Prostate gland (tissue), 2 donors: Measurements from ENCODE around the gene GRID1. TPM values are rescaled to one million over a fixed set of nuclear protein-coding genes. Genes with fewer than 3 reads are reported as not detected.
A peak's percentile ranks its signal among the peaks of the same experiment; 100 is the strongest.

ENCODE experiments used
- DNase-seq: peaks from one replicate; pipeline ENCODE4 v3.0.0-alpha.2; 2019; ENCODE audit warnings: low spot score
- H3K27ac ChIP-seq, 2 donors: fragments of 200-600 bp; sonication (generic); 2 replicates each; pipeline ENCODE4 v1.5.1; 2017 to 2019
- H3K27me3 ChIP-seq: fragments of 200-600 bp; sonication (generic); replicated peaks from 2 replicates; pipeline ENCODE4 v1.5.1; 2019; ENCODE audit not compliant: insufficient read depth
- H3K36me3 ChIP-seq, 2 donors: fragments of 200-600 bp; sonication (generic); 1 replicate in 1 of 2; 2 replicates in 1 of 2; pipeline versions ENCODE4 v1.5.1 to v1.8.1; 2017 to 2019
- H3K4me1 ChIP-seq: fragments of 200-600 bp; sonication (generic); replicated peaks from 2 replicates; pipeline ENCODE4 v1.5.1; 2019
- H3K4me3 ChIP-seq, 2 donors: fragments of 200-600 bp; sonication (generic); 2 replicates each; pipeline ENCODE4 v1.5.1; 2017 to 2019
- H3K9me3 ChIP-seq: fragments of 200-600 bp; sonication (generic); 2 replicates; pipeline ENCODE4 v1.5.1; 2017
- CTCF ChIP-seq, 4 experiments: fragments of 200-600 bp in 2 of 4; fragments of 450-650 bp in 2 of 4; sonication (generic) in 2 of 4; IDR thresholded peaks; 1 replicate in 3 of 4; 2 replicates in 1 of 4; pipeline ENCODE4 v1.5.1; 2016 to 2019; ENCODE audit warnings: antibody characterized with exemption in 4 of 4, mild to moderate bottlenecking in 2 of 4, moderate library complexity in 2 of 4
- POLR2A ChIP-seq: fragments of 450-650 bp; IDR thresholded peaks from one replicate; pipeline ENCODE4 v1.6.1; 2016; ENCODE audit warnings: antibody characterized with exemption, mild to moderate bottlenecking
- POLR2AphosphoS5 ChIP-seq: sonication (generic); formaldehyde crosslinking; IDR thresholded peaks from one replicate; pipeline ENCODE4 v1.6.1; 2017; ENCODE audit warnings: antibody characterized with exemption
- WGBS: methylation state at CpG from one replicate; pipeline ENCODE4 v1.1.5; 2018; 5-methylcytosine and 5-hydroxymethylcytosine counted together
- intact Hi-C: fragments of 100-400 bp; cut with DNase I; formaldehyde crosslinking; loops from one replicate; pipeline ENCODE4 v1.14.2; 2022
- total RNA-seq, 2 donors: library from RNA; depleted of rRNA; stranded (reverse); fragments of >200 nt; gene quantifications; one replicate each; pipeline ENCODE4 v1.1.0, GENCODE V29; 2016

GRID1 gene
- total RNA-seq, 2 donors from 2014 or later, result 1.0 to 10.0 TPM

GRCh38 chr10:85666102-85666501, 700.5 kb downstream of the GRID1 start:
- H3K4me3 ChIP-seq, result no peak overlapping the region
- intact Hi-C loops, result no loop called here
- H3K27ac ChIP-seq, result no peak overlapping the region
- TF ChIP-seq POLR2A (no peak), CTCF (IDR thresholded peaks at IDR 0.05) (no peak), POLR2AphosphoS5 (no peak)
- no peaks in the 10 kb centered on the region for H3K36me3 ChIP-seq
- no peaks in the 10 kb centered on the region for H3K4me1 ChIP-seq
- H3K9me3 ChIP-seq, result no peaks in the 10 kb centered on the region
- 85% methylated on average over 2 of the region's 2 CpGs for WGBS
- H3K27me3 ChIP-seq, result no peaks in the 10 kb centered on the region
- DNase-seq, result no peak

GRCh38 chr10:85665681-85666080, 700.9 kb downstream of the GRID1 start:
- Histone ChIP-seq H3K4me3 (no peak overlapping the region), H3K4me1 (no peaks in the 10 kb centered on the region), H3K9me3 (no peaks in the 10 kb centered on the region), H3K36me3 (no peaks in the 10 kb centered on the region), H3K27me3 (no peaks in the 10 kb centered on the region), H3K27ac (no peak overlapping the region)
- 72% methylated on average over 6 of the region's 6 CpGs for WGBS
- TF ChIP-seq CTCF (IDR thresholded peaks at IDR 0.05), result no peak
- DNase-seq, result no peak
- intact Hi-C loops, result no loop called here

- TF ChIP-seq CTCF (IDR thresholded peaks at IDR 0.05), result no peak
- TF ChIP-seq POLR2AphosphoS5, result no peak
- no peak for TF ChIP-seq POLR2A
- no peaks in the 10 kb centered on the region for H3K9me3 ChIP-seq
- H3K27ac ChIP-seq, result no peak overlapping the region
- intact Hi-C loops, result no loop called here
- no peaks in the 10 kb centered on the region for H3K27me3 ChIP-seq
- DNase-seq, result no peak
- H3K4me3 ChIP-seq, result no peak overlapping the region
- no peaks in the 10 kb centered on the region for H3K4me1 ChIP-seq
- no peaks in the 10 kb centered on the region for H3K36me3 ChIP-seq
- WGBS, result 89% methylated on average over 1 of the region's 1 CpG
Measured at GRCh38 chr10:85665078-85665477, 701.5 kb downstream of the GRID1 start.

- no peaks in the 10 kb centered on the region for H3K4me1 ChIP-seq
- no peaks in the 10 kb centered on the region for H3K36me3 ChIP-seq
- intact Hi-C loops, result no loop called here
- no peaks in the 10 kb centered on the region for H3K9me3 ChIP-seq
- H3K27me3 ChIP-seq, result no peaks in the 10 kb centered on the region
- H3K27ac ChIP-seq, result peak overlapping the region; percentile 9 to 26
- H3K4me3 ChIP-seq, result no peak overlapping the region
- peak; percentile 10 for DNase-seq
- 49% methylated on average over 4 of the region's 4 CpGs for WGBS
- TF ChIP-seq POLR2AphosphoS5 (peak; percentile 43), CTCF (IDR thresholded peaks at IDR 0.05) (no peak)
Measured at GRCh38 chr10:85661123-85661522, 705.5 kb downstream of the GRID1 start.

- H3K4me1 ChIP-seq, result no peaks in the 10 kb centered on the region
- H3K27me3 ChIP-seq, result no peaks in the 10 kb centered on the region
- no peaks in the 10 kb centered on the region for H3K36me3 ChIP-seq
- no peak overlapping the region for H3K4me3 ChIP-seq
- H3K27ac ChIP-seq, result no peak overlapping the region
- intact Hi-C loops, result no loop called here
- no peaks in the 10 kb centered on the region for H3K9me3 ChIP-seq
- TF ChIP-seq POLR2AphosphoS5 (no peak), CTCF (IDR thresholded peaks at IDR 0.05) (no peak), POLR2A (no peak)
- DNase-seq, result no peak
- 89% methylated on average over 1 of the region's 1 CpG for WGBS
Measured at GRCh38 chr10:85659331-85659730, 707.3 kb downstream of the GRID1 start.
